ENCODE measurements around the gene CTNNB1.
A peak's percentile ranks its signal among the peaks of the same experiment; 100 is the strongest.
"Not testable (repeated sequence)": the region's sequence is repeated elsewhere in the genome, so short reads cannot be mapped to it uniquely, and the experiment has no call there.

The CTNNB1 gene

DNA sequence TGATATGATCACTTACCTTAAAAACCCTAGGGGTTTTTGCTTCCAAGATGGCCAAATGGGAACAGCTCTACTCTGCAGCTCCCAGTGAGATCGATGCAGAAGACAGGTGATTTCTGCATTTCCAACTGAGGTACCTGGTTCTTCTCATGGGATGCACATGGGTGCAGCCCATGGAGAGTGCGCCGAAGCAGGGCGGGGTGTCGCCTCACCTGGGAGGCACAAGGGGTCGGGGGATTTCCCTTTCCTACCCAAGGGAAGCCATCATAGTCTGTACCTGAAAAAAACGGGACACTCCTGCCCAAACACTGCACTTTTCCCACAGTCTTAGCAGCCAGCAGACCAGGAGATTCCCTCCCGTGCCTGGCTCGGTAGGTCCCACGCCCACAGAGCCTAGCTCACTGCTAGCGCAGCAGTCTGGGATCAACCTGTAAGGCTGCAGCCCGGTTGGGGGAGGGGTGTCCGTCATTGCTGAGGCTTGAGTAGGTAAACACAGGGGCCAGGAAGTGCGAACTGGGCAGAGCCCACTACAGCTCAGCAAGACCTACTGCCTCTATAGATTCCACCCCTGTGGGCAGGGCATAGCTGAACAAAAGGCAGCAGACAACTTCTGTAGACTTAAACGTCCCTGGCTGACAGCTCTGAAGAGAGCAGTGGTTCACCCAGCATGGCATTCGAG lies 78.6 kb downstream of the CTNNB1 start:
- DNase-seq (ENCODE audit: low read depth): no peak
- TF ChIP-seq, protein P1, sequence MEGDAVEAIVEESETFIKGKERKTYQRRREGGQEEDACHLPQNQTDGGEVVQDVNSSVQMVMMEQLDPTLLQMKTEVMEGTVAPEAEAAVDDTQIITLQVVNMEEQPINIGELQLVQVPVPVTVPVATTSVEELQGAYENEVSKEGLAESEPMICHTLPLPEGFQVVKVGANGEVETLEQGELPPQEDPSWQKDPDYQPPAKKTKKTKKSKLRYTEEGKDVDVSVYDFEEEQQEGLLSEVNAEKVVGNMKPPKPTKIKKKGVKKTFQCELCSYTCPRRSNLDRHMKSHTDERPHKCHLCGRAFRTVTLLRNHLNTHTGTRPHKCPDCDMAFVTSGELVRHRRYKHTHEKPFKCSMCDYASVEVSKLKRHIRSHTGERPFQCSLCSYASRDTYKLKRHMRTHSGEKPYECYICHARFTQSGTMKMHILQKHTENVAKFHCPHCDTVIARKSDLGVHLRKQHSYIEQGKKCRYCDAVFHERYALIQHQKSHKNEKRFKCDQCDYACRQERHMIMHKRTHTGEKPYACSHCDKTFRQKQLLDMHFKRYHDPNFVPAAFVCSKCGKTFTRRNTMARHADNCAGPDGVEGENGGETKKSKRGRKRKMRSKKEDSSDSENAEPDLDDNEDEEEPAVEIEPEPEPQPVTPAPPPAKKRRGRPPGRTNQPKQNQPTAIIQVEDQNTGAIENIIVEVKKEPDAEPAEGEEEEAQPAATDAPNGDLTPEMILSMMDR (IDR thresholded peaks at IDR 0.05; ENCODE audit: low read length, missing control alignments): no peak
- H3K4me3 ChIP-seq (replicated peaks; ENCODE audit: low read depth, low read length): no peak overlapping the region

DNA sequence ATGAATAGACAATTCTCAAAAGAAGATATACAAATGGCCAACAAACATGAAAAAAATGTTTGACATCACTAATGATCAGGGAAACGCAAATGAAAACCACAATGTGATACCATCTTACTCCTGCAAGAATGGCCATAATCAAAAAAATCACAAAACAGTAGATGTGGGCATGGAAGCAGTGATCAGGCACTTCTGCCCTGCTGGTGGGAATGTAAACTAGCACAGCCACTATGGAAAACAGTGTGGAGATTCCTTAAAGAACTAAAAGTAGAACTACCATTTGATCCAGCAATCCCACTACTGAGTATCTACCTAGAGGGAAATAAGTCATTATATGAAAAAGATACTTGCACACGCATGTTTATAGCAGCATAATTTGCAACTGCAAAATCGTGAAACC lies 85.6 kb downstream of the CTNNB1 start:
- not testable (repeated sequence) for H3K4me3 ChIP-seq (replicated peaks; ENCODE audit: low read depth, low read length); DNase-seq (ENCODE audit: low read depth)

DNA sequence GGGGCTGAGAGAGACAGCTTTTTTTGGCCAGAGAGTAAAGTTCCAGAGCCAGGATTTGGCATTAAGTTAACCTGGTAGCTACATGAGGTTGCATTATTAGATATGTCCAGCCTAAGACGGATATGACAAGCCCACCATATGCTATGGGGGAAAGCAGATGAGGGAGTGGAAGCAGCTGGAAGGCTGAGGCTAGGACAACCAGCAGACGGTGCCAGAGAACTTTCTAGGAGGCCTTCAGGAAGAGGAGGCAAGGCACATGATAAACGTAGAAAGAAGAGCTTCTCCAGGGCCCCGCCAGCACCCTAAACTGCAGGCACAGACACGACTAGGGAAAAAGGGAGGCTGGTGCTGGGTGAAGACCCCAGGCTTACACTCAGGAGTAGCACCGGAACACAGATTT lies 87.0 kb downstream of the CTNNB1 start:
- peak; percentile 6 for DNase-seq (ENCODE audit: low read depth)
- H3K4me3 ChIP-seq (replicated peaks; ENCODE audit: low read depth, low read length): no peak overlapping the region
- TF ChIP-seq, protein P1 (IDR thresholded peaks at IDR 0.05; ENCODE audit: low read length, missing control alignments): peak; percentile 25

DNA sequence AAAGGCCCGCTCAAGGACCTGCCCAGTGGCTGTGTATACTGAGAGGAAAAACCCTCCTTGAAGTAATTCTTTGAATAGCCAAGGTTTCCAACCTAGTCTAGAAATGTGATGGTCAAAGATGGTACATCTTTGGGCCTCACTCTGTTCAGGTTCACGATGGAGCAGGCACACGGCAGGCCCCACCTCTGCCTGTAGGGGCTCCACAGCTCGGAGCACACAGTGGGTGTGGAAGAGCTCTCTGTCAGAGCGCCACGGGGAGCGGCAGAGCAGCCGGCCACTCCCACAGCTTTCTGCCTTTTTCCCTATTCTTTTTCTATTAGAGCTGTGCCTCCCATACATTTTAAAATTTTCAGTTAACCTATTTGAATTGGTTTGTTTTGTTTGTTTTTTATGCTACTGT lies 89.5 kb downstream of the CTNNB1 start:
- no peak overlapping the region for H3K4me3 ChIP-seq (replicated peaks; ENCODE audit: low read depth, low read length)
- no peak for DNase-seq (ENCODE audit: low read depth)
- TF ChIP-seq, protein P1 (IDR thresholded peaks at IDR 0.05; ENCODE audit: low read length, missing control alignments): no peak
